Measurements from ENCODE around the gene TPBGL.

Gene TPBGL

GRCh38 chr11:75199412-75199955 is 41.1 kb upstream of the TPBGL start:
- no peak for DNase-seq

GRCh38 chr11:75200051-75200450 is 40.5 kb upstream of the TPBGL start:
- Histone ChIP-seq H3K4me1 (ENCODE audit: insufficient read depth, low read length) (no peaks in the 10 kb centered on the region), H3K36me3 (ENCODE audit: insufficient read depth, low read length) (no peaks in the 10 kb centered on the region), H3K27ac (ENCODE audit: low read length) (no peak overlapping the region), H3K9ac (ENCODE audit: low read depth, low read length) (no peak overlapping the region), H3K79me2 (ENCODE audit: insufficient read depth, low read length) (no peaks in the 10 kb centered on the region), H2AFZ (ENCODE audit: low read depth, low read length) (no peak overlapping the region), H3K9me3 (ENCODE audit: insufficient read depth, low read length, severe bottlenecking) (no peaks in the 10 kb centered on the region), H3K4me3 (ENCODE audit: low read depth in 1 of 2, low read length in 2 of 2) (no peak overlapping the region), H4K20me1 (ENCODE audit: insufficient read depth, low read length) (peaks cover 15% of the 10 kb centered on the region), H3K4me2 (ENCODE audit: insufficient read depth, low read length) (no peak overlapping the region), H3K27me3 (ENCODE audit: insufficient read depth, low read length, poor library complexity) (no peaks in the 10 kb centered on the region)
- ATAC-seq (ENCODE audit: insufficient read depth, low read depth) (no peak), DNase-seq (no peak)
- TF ChIP-seq CTCF (IDR thresholded peaks at IDR 0.05; ENCODE audit: borderline replicate concordance, extremely low read depth, low read length, poor library complexity, severe bottlenecking) (no peak), EZH2 (IDR thresholded peaks at IDR 0.05; ENCODE audit: borderline replicate concordance, low read depth, low read length, severe bottlenecking) (no peak)

More at GRCh38 chr11:75199412-75199955, 41.1 kb upstream of the TPBGL start:
- peaks cover 11% of the 10 kb centered on the region for H4K20me1 ChIP-seq (ENCODE audit: insufficient read depth, low read length)
- no peaks in the 10 kb centered on the region for H3K79me2 ChIP-seq (ENCODE audit: insufficient read depth, low read length)
- H3K9ac ChIP-seq (ENCODE audit: low read depth, low read length) = no peak overlapping the region
- H3K4me3 ChIP-seq (ENCODE audit: low read depth in 1 of 2, low read length in 2 of 2) = no peak overlapping the region
- no peaks in the 10 kb centered on the region for H3K4me1 ChIP-seq (ENCODE audit: insufficient read depth, low read length)
- no peak overlapping the region for H3K4me2 ChIP-seq (ENCODE audit: insufficient read depth, low read length)
- no peak overlapping the region for H3K27ac ChIP-seq (ENCODE audit: low read length)
- no peak for ATAC-seq (ENCODE audit: insufficient read depth, low read depth)
- no peaks in the 10 kb centered on the region for H3K9me3 ChIP-seq (ENCODE audit: insufficient read depth, low read length, severe bottlenecking)
- no peaks in the 10 kb centered on the region for H3K27me3 ChIP-seq (ENCODE audit: insufficient read depth, low read length, poor library complexity)
- no peak for TF ChIP-seq EZH2 (IDR thresholded peaks at IDR 0.05; ENCODE audit: borderline replicate concordance, low read depth, low read length, severe bottlenecking)
- no peak overlapping the region for H2AFZ ChIP-seq (ENCODE audit: low read depth, low read length)
- H3K36me3 ChIP-seq (ENCODE audit: insufficient read depth, low read length) = no peaks in the 10 kb centered on the region

GRCh38 chr11:75200531-75200930 is 40.0 kb upstream of the TPBGL start:
- no peaks in the 10 kb centered on the region for H3K36me3 ChIP-seq (ENCODE audit: insufficient read depth, low read length)
- no peak overlapping the region for H3K4me2 ChIP-seq (ENCODE audit: insufficient read depth, low read length)
- H3K9me3 ChIP-seq (ENCODE audit: insufficient read depth, low read length, severe bottlenecking) = no peaks in the 10 kb centered on the region
- ATAC-seq (ENCODE audit: insufficient read depth, low read depth) (no peak), DNase-seq (no peak)
- TF ChIP-seq EZH2 (IDR thresholded peaks at IDR 0.05; ENCODE audit: borderline replicate concordance, low read depth, low read length, severe bottlenecking) (no peak), CTCF (IDR thresholded peaks at IDR 0.05; ENCODE audit: borderline replicate concordance, extremely low read depth, low read length, poor library complexity, severe bottlenecking) (no peak)
- H3K9ac ChIP-seq (ENCODE audit: low read depth, low read length) = no peak overlapping the region
- no peak overlapping the region for H3K27ac ChIP-seq (ENCODE audit: low read length)
- H3K4me3 ChIP-seq (ENCODE audit: low read depth in 1 of 2, low read length in 2 of 2) = no peak overlapping the region
- no peak overlapping the region for H2AFZ ChIP-seq (ENCODE audit: low read depth, low read length)
- H3K27me3 ChIP-seq (ENCODE audit: insufficient read depth, low read length, poor library complexity) = no peaks in the 10 kb centered on the region
- H3K79me2 ChIP-seq (ENCODE audit: insufficient read depth, low read length) = no peaks in the 10 kb centered on the region
- H3K4me1 ChIP-seq (ENCODE audit: insufficient read depth, low read length) = no peaks in the 10 kb centered on the region
- H4K20me1 ChIP-seq (ENCODE audit: insufficient read depth, low read length) = peaks cover 13% of the 10 kb centered on the region; the same call in 1 of the 2 replicates

- peaks cover 11% of the 10 kb centered on the region; the same call in 1 of the 2 replicates for H4K20me1 ChIP-seq (ENCODE audit: insufficient read depth, low read length)
- H3K27ac ChIP-seq (ENCODE audit: low read length) = no peak overlapping the region
- no peak overlapping the region for H3K4me2 ChIP-seq (ENCODE audit: insufficient read depth, low read length)
- H2AFZ ChIP-seq (ENCODE audit: low read depth, low read length) = no peak overlapping the region
- no peaks in the 10 kb centered on the region for H3K9me3 ChIP-seq (ENCODE audit: insufficient read depth, low read length, severe bottlenecking)
- H3K9ac ChIP-seq (ENCODE audit: low read depth, low read length) = no peak overlapping the region
- no peak overlapping the region for H3K4me3 ChIP-seq (ENCODE audit: low read depth in 1 of 2, low read length in 2 of 2)
- no peaks in the 10 kb centered on the region for H3K27me3 ChIP-seq (ENCODE audit: insufficient read depth, low read length, poor library complexity)
- H3K4me1 ChIP-seq (ENCODE audit: insufficient read depth, low read length) = no peaks in the 10 kb centered on the region
- ATAC-seq (ENCODE audit: insufficient read depth, low read depth) (no peak), DNase-seq (no peak)
- no peaks in the 10 kb centered on the region for H3K79me2 ChIP-seq (ENCODE audit: insufficient read depth, low read length)
- H3K36me3 ChIP-seq (ENCODE audit: insufficient read depth, low read length) = no peaks in the 10 kb centered on the region
- TF ChIP-seq CTCF (IDR thresholded peaks at IDR 0.05; ENCODE audit: borderline replicate concordance, extremely low read depth, low read length, poor library complexity, severe bottlenecking) (no peak), EZH2 (IDR thresholded peaks at IDR 0.05; ENCODE audit: borderline replicate concordance, low read depth, low read length, severe bottlenecking) (no peak)
Measured at GRCh38 chr11:75201771-75202170, 38.8 kb upstream of the TPBGL start.

All from DND-41 (cell line).